ENCODE data around the gene PRPSAP2.
"Not testable (repeated sequence)": the region's sequence is repeated elsewhere in the genome, so short reads cannot be mapped to it uniquely, and the experiment has no call there.

PRPSAP2 gene

GRCh38 chr17:18891541-18891940, 33.6 kb downstream of the PRPSAP2 start:
- FAIRE-seq: no peak

GRCh38 chr17:18896146-18896545, 38.2 kb downstream of the PRPSAP2 start:
- FAIRE-seq: no peak

GRCh38 chr17:18896947-18897346, 39.0 kb downstream of the PRPSAP2 start:
- no peak for FAIRE-seq

GRCh38 chr17:18904482-18904881, 46.6 kb downstream of the PRPSAP2 start:
- no peak for FAIRE-seq

GRCh38 chr17:18905226-18905625, 47.3 kb downstream of the PRPSAP2 start:
- no peak for FAIRE-seq

DNA sequence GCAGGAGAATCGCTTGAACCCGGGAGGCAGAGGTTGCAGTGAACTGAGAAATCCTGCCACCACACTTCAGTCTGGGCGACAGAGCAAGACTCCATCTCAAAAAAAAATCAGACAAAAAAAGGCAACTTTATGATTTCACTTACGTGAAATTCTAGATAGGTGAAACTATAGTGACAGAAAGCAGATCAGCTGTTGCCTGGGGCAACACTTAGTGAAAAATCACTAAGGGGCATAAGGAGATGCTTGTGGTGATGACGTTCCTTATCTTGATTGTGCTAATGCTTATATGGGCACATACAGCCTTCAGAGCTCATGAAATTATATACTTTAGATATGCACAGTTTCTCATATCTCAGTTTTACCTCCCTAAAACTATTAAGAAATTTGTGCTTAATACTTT, 52.4 kb downstream of the PRPSAP2 start:
- no peak for FAIRE-seq

- no peak for FAIRE-seq
Measured at GRCh38 chr17:18910881-18911280, 53.0 kb downstream of the PRPSAP2 start.

DNA sequence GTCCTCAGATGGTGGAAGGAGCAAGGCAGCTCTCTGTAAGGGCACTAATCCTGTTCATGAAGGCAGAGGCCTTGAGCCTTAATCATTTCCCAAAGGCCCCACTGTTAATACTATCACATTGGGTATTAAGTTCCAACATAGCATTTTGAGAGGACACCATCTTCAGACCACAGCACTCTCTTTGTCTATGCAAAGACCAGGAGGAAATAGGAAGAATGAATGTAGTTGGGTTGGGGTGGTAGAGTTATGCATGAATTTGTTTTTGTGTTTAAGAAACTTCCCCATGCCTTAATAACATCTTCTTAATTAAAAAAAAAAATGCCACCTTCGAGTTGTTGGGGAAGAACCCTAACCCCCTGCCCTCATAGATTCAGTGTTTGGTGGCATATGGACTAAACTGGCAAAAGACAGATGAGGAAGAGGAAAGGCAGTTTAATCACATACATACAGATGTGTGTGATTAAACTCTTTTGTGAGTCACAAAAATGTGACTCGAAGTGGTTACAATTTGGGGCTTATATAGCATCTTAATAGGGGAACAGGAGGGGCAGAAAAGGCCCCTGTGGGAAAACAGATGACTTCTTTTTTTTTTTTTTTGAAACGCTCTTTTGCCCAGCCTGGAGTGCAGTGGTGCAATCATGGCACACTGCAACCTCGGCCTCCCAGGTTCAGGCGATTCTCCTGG, 59.0 kb downstream of the PRPSAP2 start:
- no peak for FAIRE-seq

GRCh38 chr17:18917506-18918032, 59.6 kb downstream of the PRPSAP2 start:
- no peak for FAIRE-seq

DNA sequence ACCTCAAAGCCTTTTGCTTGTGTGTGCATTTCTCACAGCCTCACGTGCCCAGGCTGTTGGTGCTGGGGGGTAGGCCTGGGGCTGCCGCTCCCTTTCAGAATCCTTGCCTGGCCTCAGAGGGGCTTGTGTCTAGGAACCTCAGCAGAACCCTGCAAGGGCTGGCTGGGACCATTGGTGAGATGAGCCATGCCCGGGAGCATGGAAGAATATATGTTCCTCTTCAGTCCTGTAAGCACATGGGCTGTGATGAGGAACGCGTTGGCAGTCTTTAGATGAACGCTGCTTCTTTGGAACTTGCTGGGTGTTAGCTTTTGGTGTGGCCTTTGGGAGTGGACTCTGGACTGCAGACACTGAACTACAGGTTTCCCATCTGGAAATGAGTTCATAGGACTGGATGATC, 62.0 kb downstream of the PRPSAP2 start:
- no peak for FAIRE-seq

- FAIRE-seq: no peak
Measured at GRCh38 chr17:18920911-18921441, 63.0 kb downstream of the PRPSAP2 start.

GRCh38 chr17:18921485-18921884, 63.6 kb downstream of the PRPSAP2 start:
- FAIRE-seq: no peak

DNA sequence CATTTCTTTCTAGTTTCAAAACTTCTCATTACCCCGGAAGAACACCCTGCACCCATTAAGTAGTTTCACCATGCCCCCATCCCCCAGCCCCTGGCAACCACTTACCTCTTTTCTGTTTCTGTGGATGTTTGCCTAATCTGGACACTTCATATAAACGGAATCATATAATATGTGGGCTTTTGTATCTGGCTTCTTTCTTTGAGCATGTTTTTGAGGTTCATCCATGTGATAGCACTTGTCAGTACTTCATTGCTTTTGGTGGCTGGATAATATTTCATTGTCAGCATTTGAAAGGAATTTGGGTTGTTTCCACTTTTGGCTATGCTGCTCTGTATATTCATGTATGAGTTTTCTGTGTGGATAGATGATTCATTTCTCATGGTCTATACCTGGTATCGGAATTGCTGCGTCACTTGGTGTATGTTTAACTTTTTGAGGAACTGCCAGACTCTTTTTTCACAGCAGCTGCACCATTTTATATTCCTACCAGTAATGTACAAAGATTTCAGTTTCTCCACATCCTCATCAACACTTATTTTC, 64.1 kb downstream of the PRPSAP2 start:
- no peak for FAIRE-seq

DNA sequence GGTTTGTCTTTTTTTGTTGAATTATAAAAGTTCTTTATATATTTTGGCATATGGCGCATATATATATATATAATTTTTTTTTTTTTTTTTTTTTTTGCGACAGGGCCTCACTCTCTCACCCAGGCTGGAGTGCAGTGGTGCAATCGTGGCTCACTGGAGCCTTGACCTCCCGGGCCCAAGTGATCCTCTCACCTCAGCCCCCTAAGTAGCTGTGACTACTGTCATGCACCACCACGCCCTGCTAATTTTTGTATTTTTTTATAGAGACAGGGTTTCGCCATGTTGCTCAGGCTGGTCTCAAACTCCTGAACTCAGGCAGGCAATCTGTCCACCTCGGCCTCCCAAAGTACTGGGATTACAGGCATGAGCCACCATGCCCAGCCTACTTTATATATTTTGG, 64.7 kb downstream of the PRPSAP2 start:
- FAIRE-seq: not testable (repeated sequence)

- no peak for FAIRE-seq
Measured at GRCh38 chr17:18925187-18925586, 67.3 kb downstream of the PRPSAP2 start.

DNA sequence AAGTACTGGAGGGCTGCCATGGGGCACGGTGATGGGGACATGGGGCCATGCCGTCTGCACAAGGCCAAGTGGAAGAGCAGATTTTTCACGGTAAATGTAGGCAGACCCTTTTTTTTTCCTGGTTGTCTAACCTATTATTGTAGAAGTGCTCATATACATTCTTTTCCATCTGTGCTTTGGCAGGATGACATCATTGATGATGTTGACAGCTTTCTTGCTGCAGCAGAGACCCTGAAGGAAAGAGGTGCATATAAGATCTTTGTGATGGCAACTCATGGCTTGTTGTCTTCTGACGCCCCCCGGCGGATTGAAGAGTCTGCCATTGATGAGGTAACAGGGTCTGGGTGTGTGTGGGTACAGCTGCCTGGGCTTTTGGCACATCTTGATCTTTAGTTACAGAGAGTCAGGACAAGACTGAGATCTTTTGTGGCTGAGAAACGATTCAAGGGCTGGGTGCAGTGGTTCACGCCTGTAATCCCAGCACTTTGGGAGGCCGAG, 70.7 kb downstream of the PRPSAP2 start:
- no peak for FAIRE-seq

DNA sequence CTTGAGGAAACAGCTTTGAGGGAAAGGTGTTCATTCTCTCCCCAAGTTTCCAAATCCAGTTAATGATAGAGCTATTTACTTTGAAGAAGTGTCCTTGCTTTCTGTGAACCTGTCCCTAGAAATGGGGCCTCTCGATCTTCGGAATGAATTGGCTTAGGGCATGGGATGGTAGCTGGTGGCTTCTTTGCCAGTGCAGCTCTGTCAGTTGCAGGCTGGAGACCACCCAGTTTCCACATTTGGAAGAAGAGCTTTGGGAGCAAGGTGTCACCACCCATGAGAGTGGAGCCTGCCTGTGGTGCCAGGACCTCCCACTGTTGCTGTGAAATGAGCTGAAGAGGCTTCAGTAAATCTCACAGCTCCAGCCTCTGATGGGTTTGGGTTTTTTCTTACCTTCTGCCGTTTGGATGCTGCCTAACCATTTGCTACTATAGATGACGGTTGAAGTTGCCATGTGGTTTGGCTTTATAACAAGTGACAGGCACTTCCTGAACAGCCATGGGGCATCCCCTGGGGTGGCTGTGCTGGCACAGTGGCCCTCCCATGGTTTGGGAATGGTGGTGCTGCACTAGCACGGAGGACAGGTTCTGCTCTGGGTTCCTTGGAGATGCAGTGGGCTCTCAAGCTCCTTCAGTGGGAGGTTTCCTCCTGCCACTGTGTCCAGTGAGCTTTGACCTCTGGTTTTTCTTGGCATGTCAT, 74.6 kb downstream of the PRPSAP2 start:
- no peak for FAIRE-seq

DNA sequence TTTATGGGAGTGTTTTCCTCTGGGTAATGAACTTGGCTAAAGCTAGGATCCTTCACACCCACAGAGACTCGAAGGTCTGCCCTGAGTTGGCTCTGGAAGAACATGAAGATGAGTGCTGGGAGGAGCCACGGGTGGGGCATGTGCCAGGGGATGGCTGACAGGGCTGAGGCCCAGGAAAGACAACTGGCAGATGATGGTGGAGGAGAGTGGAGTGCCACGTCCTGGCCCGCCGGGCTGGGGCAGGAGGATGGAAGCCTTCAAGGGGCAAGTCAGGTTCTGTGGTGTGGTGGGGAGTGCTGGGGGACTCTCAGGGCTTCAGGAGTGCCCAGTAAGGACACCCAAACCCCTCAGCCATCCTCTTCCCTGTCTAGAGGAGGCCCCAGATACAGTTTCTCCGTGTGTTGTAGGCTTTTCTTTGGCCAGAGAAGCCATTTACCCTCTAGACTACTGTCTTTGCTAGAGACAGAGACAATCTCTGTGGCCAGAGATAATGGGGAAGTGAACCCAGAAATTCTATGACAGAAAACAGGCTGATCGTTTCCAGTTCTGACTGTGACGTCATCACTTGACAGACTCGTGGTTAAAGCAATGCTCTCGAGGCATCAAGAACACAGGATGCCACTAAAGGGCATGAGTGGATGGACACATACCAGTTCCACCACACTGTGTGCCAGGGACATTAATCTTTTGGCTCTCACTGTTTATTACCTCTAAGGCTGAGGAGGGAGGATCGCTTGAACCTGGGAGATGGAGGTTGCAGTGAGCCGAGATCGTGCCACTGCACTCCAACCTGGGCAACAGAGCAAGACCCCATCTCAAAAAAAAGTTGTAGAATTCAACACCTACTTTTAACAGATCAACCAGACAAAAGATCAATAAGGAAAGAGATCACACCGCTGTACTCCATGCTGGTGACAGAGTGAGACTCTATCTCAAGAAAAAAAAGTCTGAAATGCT, 75.4 kb downstream of the PRPSAP2 start:
- no peak for FAIRE-seq

- no peak for FAIRE-seq
Measured at GRCh38 chr17:18937981-18938691, 80.2 kb downstream of the PRPSAP2 start.

- no peak for FAIRE-seq
Measured at GRCh38 chr17:18938692-18939023, 80.7 kb downstream of the PRPSAP2 start.

- no peak for FAIRE-seq
Measured at GRCh38 chr17:18944646-18945045, 86.7 kb downstream of the PRPSAP2 start.

- no peak for FAIRE-seq
Measured at GRCh38 chr17:18946536-18946935, 88.6 kb downstream of the PRPSAP2 start.
